ENCODE data around the gene CTR9.

DNA sequence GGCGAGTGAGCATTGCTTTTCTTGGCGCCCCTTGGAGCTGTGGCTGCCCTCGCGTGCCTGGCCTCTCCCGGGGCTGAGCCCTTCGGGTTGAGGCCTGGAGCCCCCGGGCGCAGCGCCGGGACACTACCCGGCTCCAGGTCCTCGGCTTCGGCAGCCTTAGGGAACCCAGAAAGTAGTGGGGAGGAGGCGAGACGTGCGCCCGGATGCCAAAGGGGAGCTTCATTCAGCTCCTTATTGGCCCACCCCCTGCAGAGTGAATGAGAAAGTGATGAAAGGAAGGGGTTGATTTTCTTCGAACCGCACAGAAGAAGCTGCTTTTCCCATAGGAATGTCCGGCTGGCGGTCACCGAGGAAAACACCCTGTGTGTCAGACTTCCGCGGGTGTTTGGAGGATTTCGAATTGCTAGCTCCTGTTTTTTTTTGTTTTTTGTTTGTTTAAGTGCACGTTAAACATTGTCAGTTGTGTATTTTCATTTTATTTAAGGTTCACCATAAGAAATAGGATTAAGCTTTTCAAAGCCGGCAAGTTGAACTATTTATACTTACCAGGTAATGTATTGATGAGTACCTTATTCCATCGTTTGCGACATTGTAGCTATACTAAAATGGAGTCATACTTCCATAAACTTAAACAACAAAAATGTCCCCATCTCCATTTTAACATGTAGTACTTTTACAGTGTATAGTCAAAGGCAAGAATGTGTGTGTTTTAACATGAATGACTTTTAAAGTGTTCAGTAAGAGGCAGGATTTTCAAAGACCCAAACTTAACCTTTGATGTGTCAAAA is 58.5 kb downstream of the CTR9 start:
- TF ChIP-seq, protein P1, sequence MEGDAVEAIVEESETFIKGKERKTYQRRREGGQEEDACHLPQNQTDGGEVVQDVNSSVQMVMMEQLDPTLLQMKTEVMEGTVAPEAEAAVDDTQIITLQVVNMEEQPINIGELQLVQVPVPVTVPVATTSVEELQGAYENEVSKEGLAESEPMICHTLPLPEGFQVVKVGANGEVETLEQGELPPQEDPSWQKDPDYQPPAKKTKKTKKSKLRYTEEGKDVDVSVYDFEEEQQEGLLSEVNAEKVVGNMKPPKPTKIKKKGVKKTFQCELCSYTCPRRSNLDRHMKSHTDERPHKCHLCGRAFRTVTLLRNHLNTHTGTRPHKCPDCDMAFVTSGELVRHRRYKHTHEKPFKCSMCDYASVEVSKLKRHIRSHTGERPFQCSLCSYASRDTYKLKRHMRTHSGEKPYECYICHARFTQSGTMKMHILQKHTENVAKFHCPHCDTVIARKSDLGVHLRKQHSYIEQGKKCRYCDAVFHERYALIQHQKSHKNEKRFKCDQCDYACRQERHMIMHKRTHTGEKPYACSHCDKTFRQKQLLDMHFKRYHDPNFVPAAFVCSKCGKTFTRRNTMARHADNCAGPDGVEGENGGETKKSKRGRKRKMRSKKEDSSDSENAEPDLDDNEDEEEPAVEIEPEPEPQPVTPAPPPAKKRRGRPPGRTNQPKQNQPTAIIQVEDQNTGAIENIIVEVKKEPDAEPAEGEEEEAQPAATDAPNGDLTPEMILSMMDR (conservative IDR thresholded peaks at IDR 0.05; ENCODE audit: low read depth, low read length) = no peak
- TF ChIP-seq EZH2 (IDR thresholded peaks at IDR 0.05; ENCODE audit: borderline replicate concordance, low read depth, low read length, poor library complexity, severe bottlenecking) = no peak

Measured in A673 (cell line).